Activated naive CD4-positive, alpha-beta T cell treated with Interleukin-2 at 50 U/mL for 16 hours (primary cell): ENCODE results near the gene RAB28.
A peak's percentile ranks its signal among the peaks of the same experiment; 100 is the strongest.

Experiments used
- DNase-seq: peaks from one replicate; pipeline ENCODE4 v3.0.0-alpha.2; 2020

Gene RAB28

DNA sequence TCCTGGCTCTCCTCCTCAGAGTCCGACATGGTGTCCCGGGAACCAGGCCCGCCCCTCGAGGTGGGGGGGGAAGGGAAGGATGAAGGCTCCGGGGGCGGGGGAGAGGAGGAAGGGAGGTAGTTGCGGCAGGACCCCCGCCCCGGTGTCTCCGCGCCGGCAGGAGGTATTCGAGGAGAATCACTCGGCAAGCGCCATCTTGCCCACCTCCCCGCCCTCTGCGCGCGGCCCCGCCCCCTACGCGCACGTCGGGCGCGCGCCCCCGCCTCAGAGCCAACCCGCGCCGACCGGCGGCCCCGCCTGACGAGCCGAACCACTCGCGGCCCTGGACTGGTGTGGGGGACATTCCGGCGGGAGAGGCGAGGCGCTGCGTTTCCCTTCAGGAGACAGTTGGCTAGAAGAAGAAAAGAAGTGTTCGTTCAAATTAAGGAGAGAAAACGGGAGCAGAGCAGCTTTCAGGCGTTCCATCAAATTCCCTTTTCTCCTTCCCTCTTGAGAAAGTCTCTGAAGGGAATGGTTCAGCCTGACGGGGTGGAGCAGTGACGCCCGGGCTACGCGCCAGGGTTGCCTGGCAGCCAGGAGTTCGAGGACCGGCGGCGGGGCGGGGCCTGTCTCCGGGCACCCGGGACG lies at the start of gene RAB28:
Gene RAB28 (minus strand): TSS at position 219 of the 627 bp plus-strand sequence.
- peak; percentile 94 for DNase-seq

DNA sequence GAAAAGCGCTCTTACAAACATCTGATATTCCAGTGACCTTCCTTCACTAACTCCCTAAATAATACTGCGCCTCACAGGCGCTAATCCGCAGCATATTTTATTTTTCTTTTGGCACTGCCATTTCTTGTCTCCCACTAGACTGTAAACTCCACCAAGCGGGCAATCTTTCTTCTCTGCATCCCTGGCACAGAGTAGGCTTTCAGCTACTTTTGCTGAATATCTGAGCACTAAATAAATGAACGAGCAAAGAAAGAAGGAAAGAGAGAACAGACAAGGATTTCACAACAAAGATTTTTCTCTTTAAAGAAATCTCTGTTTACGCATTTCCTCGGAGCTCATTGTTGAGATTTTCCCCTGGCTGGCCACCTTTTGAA lies 47.5 kb upstream of the RAB28 start:
- no peak for DNase-seq

DNA sequence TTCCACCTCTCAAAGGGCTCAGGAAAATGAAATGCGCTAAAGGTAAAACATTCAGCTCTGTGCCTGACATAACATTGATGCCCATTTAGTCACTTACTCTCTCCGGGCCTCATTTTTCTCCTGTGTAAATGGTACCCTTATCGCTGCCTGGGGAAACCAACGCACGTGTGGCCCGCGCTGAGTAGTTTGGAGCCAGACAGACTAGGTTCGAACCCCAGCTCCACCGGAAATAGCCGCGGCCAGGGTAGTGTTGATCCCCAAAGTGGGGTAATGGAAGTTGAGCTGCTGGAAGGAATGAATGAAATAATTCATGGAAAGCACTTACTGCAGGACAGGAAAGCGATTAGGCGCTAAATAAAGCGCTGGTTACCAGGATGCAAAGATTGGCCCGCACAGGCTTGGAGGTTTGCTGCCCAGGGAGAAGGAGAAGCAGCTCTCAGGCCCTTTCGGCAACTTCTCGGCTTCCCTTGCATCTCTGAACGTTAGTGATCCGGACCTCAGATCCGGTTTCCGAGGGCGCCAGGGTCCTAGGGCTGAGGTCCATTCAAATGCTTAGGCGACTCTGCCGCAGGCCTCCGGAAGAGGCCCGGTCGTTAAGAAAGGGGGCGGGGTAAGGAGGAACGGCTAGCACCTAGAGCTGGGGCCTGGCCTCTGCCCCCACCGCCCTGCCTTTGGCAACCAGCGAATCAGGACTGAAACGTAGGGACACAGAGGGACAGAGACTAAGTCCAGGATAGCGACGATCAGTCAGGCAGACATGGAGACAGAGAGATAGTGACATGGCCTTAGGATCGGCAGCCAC lies 46.9 kb upstream of the RAB28 start:
- DNase-seq: no peak

DNA sequence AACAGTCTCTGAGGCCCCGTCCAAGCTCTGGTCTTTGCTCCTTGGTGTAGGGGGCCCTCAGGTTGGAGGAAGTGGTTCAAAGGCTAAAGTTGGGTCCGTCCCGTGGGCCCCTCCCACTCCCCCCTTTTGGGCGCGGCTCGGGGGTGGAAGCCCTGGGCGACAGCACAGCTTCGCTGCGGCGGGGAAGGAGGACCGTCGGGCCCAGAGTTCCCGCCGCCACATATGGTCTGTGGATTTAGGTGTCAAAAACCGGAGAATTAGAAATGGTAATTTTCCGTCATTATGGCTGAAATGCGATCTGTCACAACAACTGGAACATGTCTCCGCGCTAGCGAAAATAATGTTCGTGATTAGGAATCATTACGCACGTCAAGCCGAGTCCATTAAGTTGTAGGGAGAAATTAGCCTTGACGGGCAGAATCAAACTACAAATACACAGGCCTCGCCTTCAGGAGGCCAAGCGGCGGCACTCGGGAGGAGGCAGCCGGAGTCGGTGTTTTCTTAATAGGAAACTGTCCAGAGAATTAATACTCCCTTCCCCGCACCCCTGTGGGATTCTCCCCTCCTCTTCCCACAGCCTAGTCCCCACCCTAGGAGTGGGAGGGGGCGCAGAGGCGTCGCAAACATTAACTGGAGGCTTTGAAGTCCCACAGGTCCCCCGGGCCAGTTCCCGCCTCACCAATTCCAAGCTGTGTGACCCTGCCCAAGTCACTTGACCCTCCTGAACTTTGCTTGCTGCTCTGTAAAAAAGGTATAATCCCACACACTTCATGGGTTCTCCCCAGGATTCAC lies 45.2 kb upstream of the RAB28 start:
- DNase-seq: no peak

DNA sequence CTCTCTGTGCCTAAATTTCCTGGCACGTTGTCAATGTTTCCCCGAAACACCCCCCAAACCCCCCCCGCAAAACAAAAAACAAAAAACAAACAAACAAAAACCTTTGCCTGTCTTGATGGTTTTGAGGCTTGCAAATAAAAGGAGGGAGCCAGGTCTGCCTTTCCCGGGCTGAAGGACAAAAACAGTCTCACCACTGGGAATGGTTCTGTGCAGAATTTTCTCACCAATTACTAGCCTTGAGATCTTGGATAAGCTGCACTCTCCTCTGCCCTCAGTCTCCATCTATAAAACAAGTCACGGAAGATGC lies 44.6 kb upstream of the RAB28 start:
- no peak for DNase-seq

GRCh38 chr4:13527981-13528820 lies 44.1 kb upstream of the RAB28 start:
- DNase-seq: no peak

DNA sequence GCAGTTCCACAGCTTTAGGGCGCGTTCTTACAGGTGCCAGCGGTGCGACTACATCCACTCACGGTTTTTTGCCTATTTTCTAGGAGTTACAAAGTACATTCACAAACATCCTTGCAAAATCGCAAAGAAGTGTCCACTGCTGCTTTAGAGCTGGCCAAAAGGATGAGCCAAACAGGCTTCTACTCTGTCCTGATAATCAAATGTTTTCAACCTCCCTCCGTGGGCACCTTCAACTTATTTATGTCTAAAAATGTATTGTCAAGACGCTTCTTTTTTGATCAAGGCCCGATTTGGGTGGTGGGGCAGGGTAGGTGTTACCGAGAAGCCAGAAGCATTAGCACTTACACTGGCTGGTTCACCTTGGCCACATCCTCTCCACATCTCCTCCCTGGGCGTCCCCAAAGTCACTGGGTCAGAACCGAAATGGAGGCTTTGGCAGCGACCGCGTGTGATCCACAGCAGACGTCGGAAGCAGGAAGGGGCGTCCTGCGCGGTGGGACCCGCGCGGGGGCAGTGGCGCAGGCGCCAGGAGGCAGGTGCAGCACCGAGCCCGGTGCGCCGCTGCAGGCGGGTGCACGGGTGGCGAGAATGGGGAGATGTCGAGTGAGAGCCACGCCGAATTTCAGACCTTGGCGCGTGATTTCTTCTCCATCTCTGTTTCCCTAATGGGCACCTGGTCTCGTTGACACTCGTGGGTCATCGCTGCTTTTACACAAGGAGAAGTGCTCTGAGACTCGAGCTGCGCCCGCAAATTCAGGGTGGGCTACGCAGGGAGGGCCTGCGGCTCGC lies 43.2 kb upstream of the RAB28 start:
- no peak for DNase-seq

DNA sequence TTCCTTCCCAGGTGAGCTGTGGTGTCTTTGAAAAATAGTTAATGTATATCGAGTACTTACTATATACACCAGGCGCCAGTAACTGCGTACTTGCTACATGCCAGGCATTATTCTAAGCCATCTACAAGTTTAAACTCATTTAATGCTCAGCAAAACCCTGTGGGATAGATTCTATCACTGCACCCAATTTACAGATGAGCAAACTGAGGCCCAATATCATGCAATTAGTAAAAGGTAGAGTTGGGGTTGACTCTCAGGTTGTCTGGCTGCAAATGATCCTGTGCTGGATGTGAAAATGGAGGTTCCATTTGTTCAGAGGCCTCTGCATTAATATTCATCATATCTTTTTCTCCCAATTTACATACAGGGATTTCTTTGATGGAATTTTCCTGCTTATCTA lies 42.5 kb upstream of the RAB28 start:
- no peak for DNase-seq

GRCh38 chr4:13525606-13526281 lies 41.6 kb upstream of the RAB28 start:
- DNase-seq: no peak

GRCh38 chr4:13524504-13525243 lies 40.5 kb upstream of the RAB28 start:
- DNase-seq: no peak

DNA sequence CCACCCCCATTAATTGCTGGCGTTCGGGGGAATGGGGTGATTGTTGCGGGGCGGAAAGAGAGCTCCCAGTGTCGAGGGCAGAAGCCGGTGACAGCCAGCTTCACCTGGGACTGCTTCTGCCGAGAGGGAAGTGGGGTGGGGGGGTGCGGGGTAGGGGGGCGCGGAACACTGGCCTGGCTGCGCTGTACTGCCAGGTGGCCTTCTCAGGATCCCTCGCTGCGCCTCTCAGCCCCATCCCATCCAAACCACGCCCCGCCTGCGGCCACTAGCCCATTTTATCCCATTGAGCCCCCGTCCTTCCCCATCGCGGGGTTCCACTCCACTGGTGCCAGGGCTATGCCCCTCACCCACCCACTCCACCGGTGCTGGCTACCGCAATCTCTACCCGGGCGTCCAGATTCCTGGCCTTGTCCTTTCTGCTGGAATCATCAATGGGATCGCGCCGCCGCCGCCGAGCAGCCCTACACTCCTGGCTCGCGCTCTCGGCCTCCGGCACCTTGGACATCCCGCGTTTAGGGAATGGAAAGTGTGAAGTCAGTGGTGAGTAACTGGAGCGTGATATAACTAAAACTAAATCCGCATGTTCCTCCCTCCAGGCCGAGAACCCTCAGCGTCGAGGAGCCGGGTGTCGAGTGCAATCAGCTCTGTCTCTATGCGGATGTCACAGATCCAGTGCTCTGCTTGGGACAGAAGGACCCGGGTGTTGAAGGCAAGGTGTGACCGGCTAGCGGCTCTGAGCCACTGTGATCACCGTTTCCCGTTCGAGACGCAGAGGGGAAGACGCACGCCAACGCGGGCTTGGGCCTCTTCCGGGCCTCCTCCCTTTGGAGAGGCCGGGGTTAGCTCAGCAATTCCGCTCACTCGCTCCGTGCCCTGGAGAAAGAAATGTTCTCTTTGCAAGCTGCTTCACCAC lies 39.7 kb upstream of the RAB28 start:
- DNase-seq: no peak

DNA sequence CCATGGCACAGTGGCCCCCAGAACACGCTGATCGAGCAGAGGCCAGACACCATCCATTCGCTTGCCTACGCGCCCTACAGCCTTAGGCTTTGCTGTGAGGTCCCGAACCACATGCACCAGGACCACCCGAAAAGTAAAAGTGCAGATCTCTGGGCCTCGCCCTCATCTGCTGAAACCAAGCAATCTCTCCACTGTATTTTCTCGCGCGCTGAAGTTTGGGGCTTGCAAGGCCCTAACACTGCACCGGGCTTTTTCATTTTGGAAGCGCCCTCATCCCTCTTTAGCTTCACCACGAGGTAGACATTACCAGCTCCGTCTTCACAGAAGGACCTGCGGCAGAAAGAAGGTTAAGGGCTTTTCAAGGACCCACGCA lies 39.0 kb upstream of the RAB28 start:
- no peak for DNase-seq

DNA sequence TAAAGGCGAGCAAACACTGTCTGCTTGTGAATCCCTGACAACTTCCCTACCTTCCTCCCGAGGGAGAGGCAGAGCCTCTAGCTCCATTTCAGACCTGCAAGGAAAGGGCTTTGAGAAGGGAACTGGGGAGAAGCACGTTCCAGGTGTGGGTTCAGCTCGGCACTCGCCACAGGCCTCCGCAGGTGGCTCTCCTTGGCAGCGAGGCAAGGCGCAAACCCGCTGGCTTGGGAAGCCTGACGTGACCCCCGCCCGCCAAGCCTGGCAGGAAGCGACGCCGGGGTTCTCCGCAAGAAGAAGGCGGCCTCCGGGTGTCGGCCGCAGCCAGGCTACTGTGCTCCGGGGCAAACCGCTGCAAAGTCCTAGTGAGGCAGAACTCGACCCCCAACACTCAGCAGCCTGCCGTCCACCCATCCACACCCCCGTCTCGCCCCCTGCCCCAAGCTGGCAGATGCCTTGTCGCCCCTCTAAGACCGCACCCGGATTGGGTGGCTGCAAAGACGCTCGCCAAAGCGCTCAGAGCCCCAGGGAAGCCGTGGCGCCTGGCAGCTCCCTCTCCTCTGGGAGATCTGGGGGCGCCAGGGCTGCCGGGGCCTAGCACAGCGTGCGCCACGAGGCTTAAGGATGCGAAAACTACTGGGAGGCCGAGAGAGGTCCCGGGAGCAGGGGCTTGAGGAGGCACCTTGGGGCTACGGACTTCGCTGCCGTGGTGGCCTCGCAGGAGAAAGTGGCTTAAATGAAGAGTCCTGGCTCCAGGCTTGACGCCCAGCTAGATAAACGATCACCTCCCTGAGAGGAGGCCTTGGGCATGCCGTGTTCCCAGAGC lies 38.4 kb upstream of the RAB28 start:
- no peak for DNase-seq

GRCh38 chr4:13521047-13521446 lies 36.9 kb upstream of the RAB28 start:
- no peak for DNase-seq

DNA sequence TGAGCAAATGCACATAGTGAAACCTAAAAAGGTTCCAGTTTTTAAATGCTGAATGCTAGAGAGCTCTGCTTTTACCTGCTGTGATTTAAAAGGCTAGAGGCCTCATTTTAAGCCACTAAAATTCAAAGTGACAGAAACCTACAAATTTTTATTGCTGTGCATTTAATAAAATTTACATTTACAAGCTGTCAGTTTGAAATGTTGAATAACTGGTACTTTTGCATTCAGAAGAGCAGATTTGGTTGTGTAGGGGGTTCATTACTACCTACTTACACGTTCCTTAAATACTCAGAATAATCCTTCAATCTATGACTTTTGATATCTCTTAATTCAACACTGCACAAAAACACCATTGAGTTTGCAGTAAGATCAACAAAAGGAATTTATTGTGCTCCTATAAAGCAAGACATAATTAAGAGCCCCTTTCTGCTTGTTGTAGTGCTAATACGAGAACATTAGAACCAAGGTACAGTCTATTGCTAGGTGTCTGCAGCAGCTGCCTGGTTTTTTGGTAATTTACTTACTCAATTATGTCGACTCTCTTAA lies 32.2 kb upstream of the RAB28 start:
- DNase-seq: no peak

GRCh38 chr4:13515268-13515667 lies 31.1 kb upstream of the RAB28 start:
- no peak for DNase-seq

DNA sequence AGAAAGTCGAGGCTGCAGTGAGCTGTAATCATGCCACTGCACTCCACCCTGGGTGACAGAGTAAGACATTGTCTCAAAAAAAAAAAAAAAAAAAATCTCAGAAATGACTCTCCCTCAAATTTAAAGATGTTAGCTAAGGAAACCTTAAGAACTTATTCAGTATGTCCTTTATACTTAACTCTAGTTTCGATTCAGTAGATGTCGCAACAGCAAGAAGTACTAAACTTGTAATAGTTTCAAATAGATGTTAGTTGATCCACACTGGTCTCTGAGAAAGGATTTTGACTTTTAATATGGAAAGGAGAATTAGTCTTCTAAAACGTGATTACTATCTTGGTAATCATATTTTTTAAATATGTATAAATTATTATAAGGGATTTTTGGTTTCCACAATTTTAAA lies 30.6 kb upstream of the RAB28 start:
- no peak for DNase-seq

DNA sequence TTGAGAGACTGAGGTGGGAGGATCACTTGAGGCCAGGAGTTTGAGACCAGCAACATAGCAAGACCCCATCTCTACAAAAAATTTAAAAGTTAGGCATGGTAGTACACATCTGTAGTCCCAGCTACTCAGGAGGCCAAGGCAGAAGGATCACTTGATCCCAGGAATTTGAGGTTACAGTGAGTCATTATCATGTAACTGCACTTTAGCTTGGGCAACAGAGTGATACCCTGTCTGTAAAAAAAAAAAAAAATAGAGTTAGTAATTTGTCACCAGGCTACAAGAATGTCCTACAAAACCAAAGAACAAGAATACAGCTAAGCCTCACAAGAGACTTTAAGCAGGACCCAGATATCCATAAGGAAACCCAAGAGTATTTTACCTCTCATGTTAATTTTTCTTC lies 27.0 kb upstream of the RAB28 start:
- DNase-seq: no peak

DNA sequence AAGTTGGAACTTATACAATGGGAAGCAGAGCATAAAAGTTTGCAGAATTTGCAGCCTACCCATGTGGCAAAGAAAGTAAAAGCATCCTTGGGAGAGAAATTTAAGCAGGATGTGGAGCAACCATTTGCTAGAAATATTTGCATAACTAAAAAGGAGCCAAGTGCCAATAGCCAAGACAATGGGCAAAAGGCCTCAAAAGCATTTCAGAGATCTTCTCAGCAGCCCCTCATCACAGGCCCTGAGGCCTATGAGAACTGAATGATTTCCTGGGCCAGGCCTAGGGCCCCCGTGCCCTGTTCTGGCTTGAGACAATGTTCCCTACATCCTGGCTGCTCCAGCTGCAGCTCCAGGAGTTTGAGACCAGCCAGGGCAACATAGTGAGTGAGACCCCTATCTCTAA lies 25.3 kb upstream of the RAB28 start:
- DNase-seq: no peak
